Measurements from ENCODE around the gene SEMA7A. TPM values are rescaled to one million over a fixed set of nuclear protein-coding genes. Genes with fewer than 3 reads are reported as not detected.

The SEMA7A gene
- total RNA-seq, 1 donor from 2014 or later = 178 TPM

GRCh38 chr15:74449643-74450205 is 16.0 kb upstream of the SEMA7A start:
- ATAC-seq (ENCODE audit: low read depth) (no peak), DNase-seq (no peak)
- Mint-ChIP-seq H3K27me3 (no peaks in the 10 kb centered on the region), H3K36me3 (ENCODE audit: low read depth) (peaks cover 95% of the 10 kb centered on the region), H3K27ac (no peak overlapping the region), H3K4me3 (no peak overlapping the region), H3K4me1 (no peaks in the 10 kb centered on the region), H3K9me3 (no peaks in the 10 kb centered on the region)
- TF ChIP-seq, protein P1, sequence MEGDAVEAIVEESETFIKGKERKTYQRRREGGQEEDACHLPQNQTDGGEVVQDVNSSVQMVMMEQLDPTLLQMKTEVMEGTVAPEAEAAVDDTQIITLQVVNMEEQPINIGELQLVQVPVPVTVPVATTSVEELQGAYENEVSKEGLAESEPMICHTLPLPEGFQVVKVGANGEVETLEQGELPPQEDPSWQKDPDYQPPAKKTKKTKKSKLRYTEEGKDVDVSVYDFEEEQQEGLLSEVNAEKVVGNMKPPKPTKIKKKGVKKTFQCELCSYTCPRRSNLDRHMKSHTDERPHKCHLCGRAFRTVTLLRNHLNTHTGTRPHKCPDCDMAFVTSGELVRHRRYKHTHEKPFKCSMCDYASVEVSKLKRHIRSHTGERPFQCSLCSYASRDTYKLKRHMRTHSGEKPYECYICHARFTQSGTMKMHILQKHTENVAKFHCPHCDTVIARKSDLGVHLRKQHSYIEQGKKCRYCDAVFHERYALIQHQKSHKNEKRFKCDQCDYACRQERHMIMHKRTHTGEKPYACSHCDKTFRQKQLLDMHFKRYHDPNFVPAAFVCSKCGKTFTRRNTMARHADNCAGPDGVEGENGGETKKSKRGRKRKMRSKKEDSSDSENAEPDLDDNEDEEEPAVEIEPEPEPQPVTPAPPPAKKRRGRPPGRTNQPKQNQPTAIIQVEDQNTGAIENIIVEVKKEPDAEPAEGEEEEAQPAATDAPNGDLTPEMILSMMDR (IDR thresholded peaks at IDR 0.05) = no peak
- CTCF ChIA-PET = interaction anchor here (0.8 to 1.4 kb wide), 4 partner anchors 10 to 90 kb away, joined by 3 read pairs; no protein-coding TSS in a partner anchor
- POLR2A ChIA-PET = interaction anchor here (1.6 kb wide), 1 partner anchor 11 kb away, joined by 6 read pairs; the partner anchor contains the start of gene UBL7
- intact Hi-C loops (cut with micrococcal nuclease) = no loop called here

DNA sequence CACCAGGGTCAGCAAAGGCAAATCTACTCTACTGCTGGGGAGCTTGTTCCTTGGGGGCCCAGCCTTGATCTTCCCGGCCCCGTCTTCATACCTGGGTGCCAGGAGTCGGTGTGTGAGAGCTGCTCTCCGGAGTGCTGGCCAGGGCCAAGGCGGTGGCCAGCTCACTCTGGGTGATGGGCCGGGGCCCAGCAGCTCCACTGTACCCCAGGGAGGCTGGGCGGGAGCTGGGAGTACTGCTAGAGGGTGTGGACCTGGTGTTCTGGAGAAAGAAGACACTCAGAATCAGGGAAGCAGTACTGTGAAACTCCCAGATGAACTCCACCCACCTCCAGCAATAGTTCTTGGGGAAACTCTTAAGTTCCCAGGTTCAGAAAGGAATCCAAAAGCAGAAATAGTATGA is 15.3 kb upstream of the SEMA7A start:
- POLR2A ChIA-PET = interaction anchor here (1.6 kb wide), 1 partner anchor 12 kb away, joined by 6 read pairs; the partner anchor contains the start of gene UBL7
- ATAC-seq (ENCODE audit: low read depth) (no peak), DNase-seq (no peak)
- H3K27me3 Mint-ChIP-seq = no peaks in the 10 kb centered on the region
- no peaks in the 10 kb centered on the region for H3K4me1 Mint-ChIP-seq
- intact Hi-C loops (cut with micrococcal nuclease) = no loop called here
- CTCF ChIA-PET = interaction anchor here (0.8 to 1.4 kb wide), 4 partner anchors 10 to 90 kb away, joined by 3 read pairs; no protein-coding TSS in a partner anchor
- peaks cover 95% of the 10 kb centered on the region for H3K36me3 Mint-ChIP-seq (ENCODE audit: low read depth)
- TF ChIP-seq, protein P1 (IDR thresholded peaks at IDR 0.05) = no peak
- H3K4me3 Mint-ChIP-seq = no peak overlapping the region
- H3K9me3 Mint-ChIP-seq = no peaks in the 10 kb centered on the region
- H3K27ac Mint-ChIP-seq = no peak overlapping the region

- no peak overlapping the region for H3K27ac Mint-ChIP-seq
- POLR2A ChIA-PET = no interaction called here
- ATAC-seq (ENCODE audit: low read depth) (no peak), DNase-seq (no peak)
- intact Hi-C loops (cut with micrococcal nuclease) = no loop called here
- TF ChIP-seq, protein P1 (IDR thresholded peaks at IDR 0.05) = no peak
- H3K4me3 Mint-ChIP-seq = no peak overlapping the region
- no peaks in the 10 kb centered on the region for H3K4me1 Mint-ChIP-seq
- peaks cover 71% of the 10 kb centered on the region for H3K36me3 Mint-ChIP-seq (ENCODE audit: low read depth)
- H3K27me3 Mint-ChIP-seq = no peaks in the 10 kb centered on the region
- H3K9me3 Mint-ChIP-seq = no peaks in the 10 kb centered on the region
- CTCF ChIA-PET = interaction anchor here (1.2 kb wide), 1 partner anchor 64 kb away, joined by 5 read pairs; no protein-coding TSS in a partner anchor
Measured at GRCh38 chr15:74445816-74446763, 12.3 kb upstream of the SEMA7A start.

DNA sequence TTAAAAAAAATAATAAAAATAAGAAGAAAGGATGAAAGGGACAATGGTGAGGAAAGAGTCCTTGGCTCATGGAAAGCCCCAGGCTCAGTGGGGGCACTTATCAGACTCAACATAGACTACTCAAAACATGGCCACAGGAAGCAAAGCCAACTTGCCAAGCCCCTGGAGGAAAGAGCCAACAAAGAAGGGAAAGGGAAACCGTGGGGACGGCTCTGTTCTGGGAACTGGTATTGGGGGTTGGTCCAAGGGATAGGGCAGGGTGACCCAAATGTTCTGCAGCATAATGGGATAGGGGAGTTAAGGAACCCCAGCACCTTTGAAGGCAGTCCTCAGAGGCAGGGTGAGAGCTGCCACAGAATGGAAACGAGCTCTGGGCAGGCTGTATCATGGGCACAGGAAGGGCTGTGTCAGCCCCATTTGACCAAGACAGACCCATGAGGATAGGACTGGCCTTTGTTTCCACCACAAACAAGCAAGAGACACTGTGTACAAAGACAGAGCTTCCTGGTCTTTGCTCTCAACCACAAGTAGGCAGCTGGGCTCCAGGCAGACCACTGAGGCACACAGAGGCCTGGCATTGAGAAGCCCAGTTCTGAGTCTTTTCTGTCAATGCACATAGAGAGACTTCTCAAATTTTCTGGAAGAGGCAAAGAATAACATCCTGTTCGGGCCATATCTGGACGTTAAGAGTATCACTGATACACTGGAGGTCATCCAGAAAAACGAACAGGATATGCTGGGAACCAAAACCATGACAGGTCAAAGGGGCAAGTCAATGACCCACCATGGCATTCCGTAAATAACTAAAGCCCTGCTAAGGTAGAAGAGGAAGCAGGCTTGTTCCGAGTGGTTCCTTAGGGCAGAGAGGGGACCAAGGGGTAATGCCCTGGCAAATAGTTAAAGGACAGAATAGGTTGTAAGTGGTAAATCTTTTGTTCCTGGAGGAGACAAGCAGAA is 10.6 kb upstream of the SEMA7A start:
- TF ChIP-seq, protein P1 (IDR thresholded peaks at IDR 0.05) = no peak
- intact Hi-C loops (cut with micrococcal nuclease) = no loop called here
- H3K27me3 Mint-ChIP-seq = no peaks in the 10 kb centered on the region
- ChIA-PET POLR2A (no interaction called here), CTCF (interaction anchor here (17.7 kb wide), 1 partner anchor 64 kb away, joined by 403 read pairs; no protein-coding TSS in a partner anchor)
- no peak for ATAC-seq (ENCODE audit: low read depth)
- H3K9me3 Mint-ChIP-seq = no peaks in the 10 kb centered on the region
- H3K27ac Mint-ChIP-seq = no peak overlapping the region
- no peak overlapping the region for H3K4me3 Mint-ChIP-seq
- peaks cover 54% of the 10 kb centered on the region for H3K36me3 Mint-ChIP-seq (ENCODE audit: low read depth)
- no peaks in the 10 kb centered on the region for H3K4me1 Mint-ChIP-seq
- DNase-seq = no peak

Data from activated B cell treated with CpG ODN at 0.5 μM for 24 hours (primary cell).